HG03442 (cell line): ENCODE data around the gene HCN1.
"Not testable (repeated sequence)": the region's sequence is repeated elsewhere in the genome, so short reads cannot be mapped to it uniquely, and the experiment has no call there.

Source experiments
- ATAC-seq: cut with Tn5 transposase; IDR thresholded peaks from one replicate; pipeline ENCODE4 v1.9.1; 2021; ENCODE audit warnings: mild to moderate bottlenecking, moderate library complexity; ENCODE audit not compliant: unreplicated experiment

HCN1 gene

DNA sequence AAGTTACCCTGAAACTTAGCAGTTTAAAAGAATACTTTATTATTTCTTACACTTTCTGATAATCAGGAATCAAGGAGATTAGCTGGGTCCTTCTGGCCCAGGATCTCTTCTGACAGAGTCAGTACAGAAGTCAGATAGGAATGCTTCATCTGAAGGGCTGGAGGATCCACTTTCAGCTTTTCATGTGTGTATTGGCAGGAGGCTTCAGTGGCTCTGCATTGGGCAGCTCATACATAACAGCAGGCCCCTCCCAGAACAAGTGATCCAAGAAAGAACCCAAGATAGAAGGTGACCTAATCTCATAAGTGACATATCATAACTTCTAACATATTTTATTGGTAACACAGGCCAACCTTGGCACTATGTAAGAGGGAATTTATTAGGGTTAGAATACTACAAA, 258.4 kb downstream of the HCN1 start:
- no peak for ATAC-seq

DNA sequence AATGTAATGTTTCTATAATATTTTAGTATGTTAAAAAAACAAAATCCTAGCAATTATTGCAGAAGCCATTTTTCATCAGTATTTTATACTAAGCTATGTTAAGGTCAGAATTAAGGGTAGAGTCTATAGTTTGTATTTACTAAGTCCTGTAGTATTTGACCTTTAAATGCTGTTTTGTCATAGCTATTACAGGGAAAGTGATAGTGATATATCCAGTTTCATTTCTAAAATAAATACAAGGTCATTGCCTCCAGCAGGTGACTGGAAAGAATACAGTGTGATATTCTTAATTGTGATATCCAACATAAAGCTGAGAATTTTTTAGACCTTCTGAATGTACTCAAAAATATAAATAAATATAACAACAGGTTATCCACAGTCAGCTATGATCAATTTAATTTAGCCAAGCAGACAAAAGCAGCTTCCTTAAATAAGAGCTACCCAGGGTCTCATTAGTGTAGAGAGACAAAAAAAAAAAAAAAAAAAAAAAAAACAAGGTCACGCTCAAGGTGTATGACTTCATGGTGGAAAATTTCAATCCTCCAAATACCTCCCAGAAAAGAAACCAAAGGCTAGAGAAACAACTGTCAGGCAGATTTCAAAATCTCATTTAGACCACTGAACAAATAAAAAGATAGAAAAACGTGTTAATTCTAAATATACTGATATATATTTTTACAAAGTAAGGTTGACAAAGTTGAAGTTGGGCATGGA, 278.7 kb downstream of the HCN1 start:
- no peak for ATAC-seq

DNA sequence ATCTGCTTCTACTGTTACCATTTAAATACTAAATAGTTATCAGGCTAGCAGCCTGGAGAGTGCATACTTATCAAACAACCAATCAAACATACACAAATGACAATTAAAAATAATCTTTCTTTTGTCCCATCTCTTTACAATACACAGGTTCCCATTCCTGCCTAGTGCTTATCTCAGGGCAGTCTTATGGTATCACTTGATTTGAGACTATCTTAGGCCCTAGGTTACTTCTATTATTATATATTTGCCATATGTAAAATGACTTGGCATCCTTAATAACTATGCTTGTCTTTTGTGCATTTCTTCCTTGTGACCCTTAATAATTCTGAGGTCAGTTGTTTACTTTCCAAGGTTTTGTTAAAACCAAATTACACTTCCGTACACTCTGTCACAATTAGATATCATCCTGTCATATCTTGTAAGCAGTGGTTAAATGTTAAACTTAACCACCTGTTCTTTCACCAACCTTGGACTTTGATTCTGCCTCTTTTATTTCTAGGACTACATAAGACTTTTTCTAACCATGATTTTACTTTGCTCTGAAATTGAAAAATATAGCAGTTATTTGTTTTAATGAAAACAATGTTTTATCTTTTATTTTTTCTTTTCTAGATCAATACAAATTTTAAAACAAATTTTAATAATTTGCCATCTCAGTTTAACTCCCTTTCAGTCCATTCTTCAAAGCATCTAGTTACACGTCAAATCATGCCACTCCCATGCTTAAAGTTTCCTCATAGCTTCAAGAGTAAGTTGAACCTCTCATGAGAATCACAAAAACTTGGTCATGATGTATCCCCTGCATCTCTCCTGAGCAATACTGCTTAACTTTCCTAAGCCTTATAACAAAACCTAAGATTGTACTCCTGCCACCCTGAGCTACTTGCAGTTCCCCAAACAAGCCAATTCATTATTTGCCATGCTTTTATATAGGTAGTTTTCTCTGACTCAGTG, 281.3 kb downstream of the HCN1 start:
- no peak for ATAC-seq

DNA sequence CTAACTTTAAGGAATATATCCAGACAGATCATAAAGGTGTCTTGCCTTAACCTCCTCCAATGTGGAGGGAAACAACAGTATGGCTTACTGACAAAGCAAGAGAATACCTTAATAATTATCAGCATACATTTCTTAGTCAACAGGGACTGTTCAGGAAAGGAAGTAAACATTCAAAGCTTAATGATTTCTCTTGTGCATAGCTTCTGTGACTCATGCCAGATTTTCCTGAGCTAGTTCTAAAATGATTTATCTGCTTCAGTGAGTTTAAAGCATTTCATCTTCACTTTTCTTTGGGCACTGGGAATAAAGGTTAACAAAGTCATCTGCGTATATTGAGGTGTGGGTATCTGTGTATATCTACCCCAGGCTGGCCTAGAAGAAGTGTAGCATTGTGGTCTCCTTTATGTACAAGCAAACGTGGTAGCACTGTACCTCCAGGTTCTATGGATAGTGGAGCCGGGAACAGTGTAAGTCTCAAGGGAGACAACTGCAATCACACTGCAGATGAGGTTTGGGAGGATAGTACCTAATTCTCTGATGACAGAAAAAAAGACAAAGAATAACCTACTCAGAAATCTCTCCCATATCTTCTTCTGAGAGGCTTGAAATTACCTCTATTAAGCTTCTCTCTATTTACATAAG, 284.1 kb downstream of the HCN1 start:
- no peak for ATAC-seq

DNA sequence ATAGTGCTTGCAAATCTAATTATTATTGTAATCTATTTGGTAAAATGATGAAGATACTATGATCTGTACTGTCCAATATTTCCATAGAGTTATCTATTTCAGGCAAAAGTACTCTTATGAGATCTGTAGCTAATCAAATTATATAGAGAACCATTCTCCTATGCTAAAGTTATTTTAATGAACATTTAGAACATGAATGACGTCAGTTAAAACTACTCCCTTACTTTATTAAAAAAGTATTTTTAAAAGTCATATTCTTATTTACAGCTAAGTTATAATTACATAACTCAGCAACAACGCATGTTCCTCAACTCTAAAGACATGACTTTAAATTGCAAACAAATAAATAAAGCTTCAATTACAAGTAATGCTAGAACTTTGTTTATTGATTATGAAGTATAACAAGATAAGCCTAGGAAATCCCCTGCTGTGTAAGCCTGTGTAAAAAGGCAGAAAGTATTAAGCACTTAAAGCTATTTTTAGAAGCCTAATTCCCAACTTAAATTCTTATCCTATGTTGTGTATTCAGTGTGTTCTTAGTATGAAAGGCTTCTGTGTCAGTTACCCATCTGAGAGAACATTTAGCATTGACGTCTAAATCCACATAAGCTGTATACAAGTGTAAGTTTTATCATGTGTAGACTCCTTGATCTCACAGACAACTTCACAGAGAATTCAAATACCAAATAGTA, 285.7 kb downstream of the HCN1 start:
- ATAC-seq = no peak

DNA sequence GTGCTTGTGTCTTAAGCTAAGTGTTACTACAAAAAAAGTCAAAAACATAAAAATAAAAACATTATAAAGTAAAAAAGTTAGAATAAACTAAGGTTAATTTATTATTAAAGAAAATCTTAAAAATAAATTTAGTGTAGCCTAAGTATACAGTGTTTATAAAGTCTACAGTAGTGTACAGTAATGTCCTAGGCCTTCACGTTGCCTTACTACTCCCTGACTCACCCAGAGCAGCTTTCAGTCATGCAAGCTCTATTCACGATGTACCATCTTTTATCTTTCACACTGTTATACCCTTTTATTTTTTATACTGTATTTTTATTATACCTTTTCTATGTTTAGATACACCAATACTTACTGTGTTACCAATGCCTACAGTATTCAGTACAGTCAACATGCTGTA, 288.1 kb downstream of the HCN1 start:
- no peak for ATAC-seq

DNA sequence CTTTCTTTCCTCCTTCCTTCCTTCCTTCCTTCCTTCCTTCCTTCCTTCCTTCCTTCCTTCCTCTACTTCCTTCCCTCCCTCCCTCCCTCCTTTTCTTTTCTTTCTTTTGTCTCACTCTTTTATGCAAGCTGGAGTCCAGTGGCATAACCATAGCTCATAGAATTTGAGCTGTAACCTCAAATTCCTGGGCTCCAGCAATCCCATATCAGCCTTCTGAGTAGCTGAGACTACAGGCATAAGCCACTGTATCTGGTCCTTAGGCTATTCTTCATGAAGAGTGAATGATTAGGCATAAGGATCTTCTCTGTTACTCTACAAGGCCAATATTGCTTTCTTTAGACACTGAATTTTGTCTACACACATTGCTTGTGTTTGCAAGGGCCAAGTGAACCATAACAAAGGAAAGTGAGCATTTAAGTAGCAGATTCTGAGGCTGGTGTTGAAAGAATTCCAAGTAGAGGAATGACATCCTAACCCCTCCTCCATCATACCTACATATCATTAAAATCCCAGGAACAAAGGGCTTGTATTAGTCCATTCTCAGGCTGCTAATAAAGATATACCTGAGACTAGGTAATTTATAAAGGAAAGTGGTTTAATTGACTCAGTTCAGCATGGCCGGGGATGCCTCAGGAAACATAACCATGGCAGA, 293.2 kb downstream of the HCN1 start:
- ATAC-seq = no peak

DNA sequence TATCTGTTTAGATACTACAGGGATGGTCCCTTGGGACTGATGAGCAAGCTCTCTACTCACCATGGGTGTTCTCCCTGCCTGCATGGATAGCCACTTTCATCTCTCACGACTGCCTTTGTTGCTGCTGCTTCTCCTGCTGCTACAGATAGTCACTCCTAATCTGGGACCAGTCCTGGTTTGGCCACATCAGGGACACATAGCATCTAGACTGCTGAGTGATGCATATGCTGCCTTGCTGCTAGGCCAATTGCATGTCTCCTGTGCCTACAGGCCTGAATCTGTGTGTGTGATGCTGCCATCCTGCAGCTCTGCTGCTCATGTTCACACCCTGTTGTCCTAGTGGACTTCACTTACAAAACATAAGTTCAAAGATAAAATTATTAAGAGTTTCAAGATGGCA, 297.1 kb downstream of the HCN1 start:
- ATAC-seq = no peak

DNA sequence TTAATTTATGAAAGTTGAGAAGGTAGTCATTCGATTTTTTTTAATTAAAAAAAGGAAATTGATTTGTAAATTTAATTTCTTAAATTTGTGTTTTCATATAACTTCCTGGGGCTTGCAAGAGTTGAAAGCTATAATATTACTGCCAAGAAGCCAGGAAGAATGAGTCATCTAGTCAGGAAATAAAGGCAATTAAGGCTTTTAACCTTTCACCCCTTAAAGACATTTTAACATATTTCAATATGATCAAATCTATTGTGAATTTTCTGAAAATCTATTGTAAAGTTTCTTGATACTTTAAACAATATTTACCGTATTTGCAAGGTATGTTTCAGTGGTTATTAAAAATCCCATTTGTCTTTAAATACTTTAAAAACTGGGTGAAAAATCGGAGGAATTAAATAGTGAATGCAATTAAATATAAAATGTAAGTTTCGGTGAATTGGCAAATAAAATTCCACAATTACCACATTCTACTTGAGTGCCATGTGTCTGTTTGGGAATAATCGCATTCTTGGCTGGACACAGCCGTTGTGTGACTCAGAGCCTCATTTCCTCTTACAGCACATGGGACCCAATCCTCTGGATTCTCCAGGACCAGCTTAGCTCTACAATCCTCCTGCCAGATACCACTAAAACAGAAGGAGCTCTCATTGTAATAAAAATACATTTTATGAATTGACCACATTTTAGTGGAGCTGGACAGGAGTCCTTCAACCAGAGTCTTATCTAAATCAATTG, 310.7 kb downstream of the HCN1 start:
- no peak for ATAC-seq

DNA sequence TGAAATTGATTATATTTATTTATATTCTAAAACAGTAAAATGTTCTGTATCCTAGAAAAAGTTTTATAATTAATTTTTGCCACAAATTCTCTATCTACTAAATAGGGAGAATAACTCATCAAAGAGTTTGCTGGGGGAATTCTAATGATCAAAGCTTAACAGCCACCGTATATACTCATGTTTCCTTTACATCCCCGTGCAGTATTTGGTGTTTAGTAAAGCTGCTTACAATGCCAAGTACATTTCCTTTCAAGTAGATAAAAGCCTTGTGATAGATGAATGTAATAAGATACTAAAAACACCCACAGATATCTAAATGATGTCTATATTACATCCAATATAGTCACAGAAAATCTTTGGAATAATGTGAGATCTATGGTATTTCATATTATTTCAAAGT, 312.2 kb downstream of the HCN1 start:
- no peak for ATAC-seq

DNA sequence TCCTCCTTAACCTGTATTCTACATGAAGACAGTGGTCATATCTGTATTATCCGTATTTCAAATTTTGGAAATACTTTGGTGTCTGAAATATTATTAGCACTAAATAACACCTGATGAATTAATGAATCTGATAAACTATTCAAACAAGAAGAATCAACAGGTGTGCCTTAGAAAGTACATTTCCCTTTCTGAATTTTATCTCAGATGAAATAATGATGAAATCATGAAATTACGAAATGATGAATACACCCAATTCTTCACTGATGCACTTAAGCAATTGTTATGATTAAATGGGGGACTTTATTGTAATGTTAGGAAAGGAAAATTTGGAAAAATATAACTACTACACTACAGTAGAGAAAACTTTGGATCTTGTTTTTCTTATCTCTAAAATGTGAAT, 313.6 kb downstream of the HCN1 start:
- ATAC-seq = no peak

DNA sequence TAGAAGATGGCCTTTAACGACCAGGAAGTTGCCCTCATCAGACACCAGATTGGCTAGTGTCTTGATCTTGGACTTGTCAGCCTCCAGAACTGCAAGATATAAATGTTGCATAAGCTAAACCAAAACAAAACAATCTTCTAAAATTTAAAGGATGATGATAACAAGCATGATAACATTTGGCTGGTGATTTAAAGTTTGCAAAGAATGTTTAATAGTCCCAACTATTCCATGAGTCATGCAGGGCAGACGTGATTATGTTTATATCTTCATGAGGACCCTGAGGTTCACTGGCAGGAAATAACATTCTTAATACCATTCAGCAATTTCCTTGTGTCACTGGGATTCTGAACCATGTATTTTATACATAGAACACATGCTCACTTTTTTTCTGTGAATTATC, 319.8 kb downstream of the HCN1 start:
- ATAC-seq = no peak

DNA sequence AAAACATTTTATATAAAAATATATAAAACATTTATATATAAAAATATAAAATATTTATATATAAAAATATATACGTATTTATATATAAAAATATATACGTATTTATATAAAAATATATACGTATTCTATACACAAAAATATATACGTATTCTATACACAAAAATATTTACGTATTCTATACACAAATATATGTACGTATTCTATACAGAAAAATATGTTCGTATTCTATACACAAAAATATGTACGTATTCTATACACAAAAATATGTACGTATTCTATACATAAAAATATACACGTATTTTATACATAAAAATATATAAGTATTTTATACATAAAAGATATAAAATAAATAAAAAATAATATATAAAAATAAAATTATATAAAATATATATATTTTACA, 323.6 kb downstream of the HCN1 start:
- ATAC-seq = no peak

DNA sequence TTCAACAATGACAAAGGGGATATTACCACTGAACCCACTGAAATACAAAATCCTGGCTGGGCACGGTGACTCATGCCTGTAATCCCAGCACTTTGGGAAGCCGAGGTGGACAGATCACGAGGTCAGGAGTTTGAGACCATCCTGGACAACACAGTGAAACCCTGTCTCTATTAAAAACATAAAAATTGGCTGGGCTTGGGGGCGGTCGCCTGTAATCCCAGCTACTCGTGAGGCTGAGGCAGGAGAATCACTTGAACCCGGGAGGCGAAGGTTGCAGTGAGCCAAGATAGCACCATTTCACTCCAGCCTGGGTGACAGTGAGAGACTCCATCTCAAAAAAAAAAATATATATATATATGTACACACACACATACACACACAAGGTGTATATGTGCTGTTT, 324.8 kb downstream of the HCN1 start:
- not testable (repeated sequence) for ATAC-seq

DNA sequence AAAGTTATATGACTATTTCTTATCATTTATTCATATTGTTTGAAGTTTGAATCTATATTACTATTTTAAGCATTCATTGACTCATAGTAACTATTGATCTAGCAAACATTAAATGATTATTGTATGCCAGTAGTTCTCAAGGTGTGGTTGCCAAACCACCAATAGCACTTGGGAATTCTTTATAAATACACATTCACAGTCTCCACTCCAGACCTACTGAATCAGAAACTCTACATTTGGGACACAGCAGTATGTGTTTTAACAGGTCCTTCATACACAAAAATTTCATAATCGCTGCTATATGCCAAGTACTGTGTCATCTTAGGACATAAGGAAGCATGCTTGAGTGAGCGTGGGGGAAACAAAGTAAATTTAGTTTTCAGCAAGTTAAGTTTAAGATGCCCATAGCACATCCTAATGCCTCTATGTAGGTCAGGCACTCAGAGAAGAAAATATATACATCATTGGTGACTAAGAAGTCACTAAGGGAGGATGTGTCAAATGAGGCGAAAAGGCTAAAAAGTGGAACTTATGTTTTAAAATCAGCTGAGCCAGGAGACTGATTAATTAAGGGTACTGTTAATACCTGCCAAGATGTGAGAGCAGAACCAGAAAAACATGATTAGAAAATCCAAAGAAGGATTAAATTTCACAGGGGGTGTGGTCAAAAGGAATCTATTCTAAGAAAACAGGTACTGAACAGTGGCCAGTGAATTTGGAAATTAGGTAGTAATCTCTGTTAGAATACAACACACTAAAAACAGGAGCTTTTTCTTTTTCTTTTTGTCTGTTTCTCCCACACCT, 340.8 kb downstream of the HCN1 start:
- ATAC-seq = no peak

DNA sequence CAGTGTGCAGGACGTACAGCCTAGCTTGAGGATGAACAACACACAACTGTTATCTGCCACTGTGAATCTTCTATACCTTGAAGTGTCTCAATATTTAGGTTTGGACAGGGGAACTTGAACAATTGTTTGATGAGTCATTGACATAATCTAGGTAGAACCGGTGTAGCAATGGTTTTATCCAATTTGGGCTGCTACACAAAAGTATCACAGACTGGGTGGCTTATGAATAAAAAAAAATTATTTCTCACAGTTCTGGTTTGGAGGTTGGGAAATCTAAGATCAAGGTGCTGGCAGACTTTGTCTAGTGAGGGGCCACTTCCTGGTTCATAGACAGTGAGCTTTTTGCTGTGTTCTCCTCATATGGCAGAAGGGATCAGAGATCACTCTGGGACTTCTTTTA, 359.7 kb downstream of the HCN1 start:
- ATAC-seq = no peak

DNA sequence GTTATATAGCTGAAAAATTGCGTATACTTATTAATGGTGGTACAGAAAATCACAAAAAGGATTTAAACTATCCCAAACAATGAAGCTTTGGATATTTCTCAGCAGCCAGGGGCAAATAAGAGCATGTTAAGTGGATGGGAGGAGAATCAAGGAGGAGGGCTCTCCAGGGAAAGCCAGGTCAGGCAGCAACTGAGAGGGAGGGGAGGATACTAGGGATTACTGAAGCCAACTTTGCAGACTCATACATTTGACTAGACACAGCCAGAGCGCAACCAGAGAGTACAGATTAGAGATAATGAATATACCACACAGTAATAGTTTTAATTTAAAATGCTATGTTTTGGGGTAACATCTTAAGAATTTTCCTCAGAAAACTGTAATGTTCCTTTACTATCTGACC, 360.2 kb downstream of the HCN1 start:
- ATAC-seq = no peak

DNA sequence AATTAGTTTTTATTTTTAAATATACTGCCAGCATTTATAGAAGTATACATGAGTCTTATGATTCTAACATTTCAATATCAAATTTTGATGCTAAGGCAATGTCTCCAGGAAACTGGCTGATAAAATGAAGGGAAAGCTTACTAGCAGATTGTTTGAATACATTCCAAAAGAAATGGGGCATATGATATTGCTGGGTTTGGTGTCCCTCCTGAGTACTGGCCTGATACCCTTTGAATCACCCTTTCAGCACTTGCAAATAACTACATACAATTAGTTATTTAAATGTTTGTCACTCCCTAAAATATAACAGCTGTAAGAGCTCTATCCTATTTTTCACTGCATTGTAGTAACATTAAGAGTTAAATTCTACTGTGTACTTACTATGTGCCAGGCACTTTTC, 360.8 kb downstream of the HCN1 start:
- ATAC-seq = no peak

DNA sequence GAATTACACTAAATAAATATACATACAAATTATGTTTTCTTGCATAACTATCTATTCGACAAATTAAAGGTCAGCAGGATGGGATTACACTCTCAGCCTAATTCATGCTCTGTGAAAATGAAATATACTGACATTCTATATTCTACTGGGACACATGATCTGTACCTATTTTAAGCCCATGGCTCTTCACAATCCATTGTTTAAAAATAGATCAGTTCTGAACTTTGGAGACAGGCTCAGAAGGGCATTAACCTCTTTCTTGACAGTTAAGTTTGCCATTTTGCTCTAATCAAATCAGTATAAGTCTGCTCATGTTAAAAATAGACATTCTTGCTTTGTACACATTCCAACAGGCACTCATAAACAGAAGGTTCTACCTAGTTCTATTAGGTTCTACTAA, 361.2 kb downstream of the HCN1 start:
- no peak for ATAC-seq
